Heart left ventricle (tissue), 16 donors: ENCODE measurements around the gene GPRASP2. TPM values are rescaled to one million over a fixed set of nuclear protein-coding genes. Genes with fewer than 3 reads are reported as not detected.
"Not testable (repeated sequence)": the region's sequence is repeated elsewhere in the genome, so short reads cannot be mapped to it uniquely, and the experiment has no call there.

Experiments
- ATAC-seq, 4 donors: fragments of 200-7000 bp; cut with Tn5 transposase; one replicate each; pipeline ENCODE4 v1.9.1; 2020 to 2022; ENCODE audit warnings: moderate library complexity in 4 of 4, mild to moderate bottlenecking in 3 of 4, moderate number of reproducible peaks in 1 of 4
- DNase-seq, 5 donors: peaks; one replicate each; pipeline ENCODE4 v3.0.0-alpha.2; 2020
- H3K27ac ChIP-seq, 12 donors: fragments of 200-600 bp; sonication (generic) in 4 of 12; one replicate each; pipeline versions ENCODE4 v1.5.0 to v1.8.0; 2016 to 2022; ENCODE audit warnings: mild to moderate bottlenecking in 2 of 12
- H3K27me3 ChIP-seq, 9 donors: fragments of 200-600 bp; sonication (generic) in 2 of 9; one replicate each; pipeline versions ENCODE4 v1.5.1 to v1.8.0; 2016 to 2022; ENCODE audit warnings: mild to moderate bottlenecking in 3 of 9
- H3K36me3 ChIP-seq, 9 donors: fragments of 200-600 bp; sonication (generic) in 2 of 9; one replicate each; pipeline versions ENCODE4 v1.5.0 to v1.8.0; 2018 to 2022; ENCODE audit warnings: mild to moderate bottlenecking in 2 of 9
- H3K4me1 ChIP-seq, 12 donors: fragments of 200-600 bp; sonication (generic) in 4 of 12; one replicate each; pipeline versions ENCODE4 v1.5.0 to v1.8.0; 2016 to 2022; ENCODE audit warnings: mild to moderate bottlenecking in 3 of 12
- H3K4me3 ChIP-seq, 12 donors: fragments of 200-600 bp; sonication (generic) in 4 of 12; one replicate each; pipeline versions ENCODE4 v1.5.0 to v1.8.0; 2017 to 2022; ENCODE audit warnings: mild to moderate bottlenecking in 9 of 12, moderate library complexity in 4 of 12
- H3K9me3 ChIP-seq, 12 donors: fragments of 200-600 bp; sonication (generic) in 4 of 12; one replicate each; pipeline versions ENCODE4 v1.5.0 to v1.8.0; 2016 to 2022; ENCODE audit warnings: mild to moderate bottlenecking in 1 of 12
- POLR2A ChIP-seq, 2 donors: fragments of 450-650 bp; IDR thresholded peaks; one replicate each; pipeline ENCODE4 v1.6.1; 2017; ENCODE audit warnings: antibody characterized with exemption in 2 of 2, mild to moderate bottlenecking in 2 of 2, moderate library complexity in 2 of 2
- WGBS, 4 donors: extraction: QIAGEN DNeasy Blood & Tissue Kit in 2 of 4; methylation state at CpG; one replicate each; pipeline versions ENCODE4 v1.1.5 to v1.1.7; 2013 to 2018; 5-methylcytosine and 5-hydroxymethylcytosine counted together
- intact Hi-C, 10 donors: fragments of 100-400 bp; cut with DNase I; formaldehyde crosslinking; loops; one replicate each; pipeline versions ENCODE4 v1.11.1 to v1.14.2; 2022
- long read RNA-seq, 3 donors: library from polyadenylated mRNA; unstranded; transcript quantifications; one replicate each; pipeline ENCODE4 v2.0.0, GENCODE V29; 2020 to 2021
- polyA plus RNA-seq, 2 donors: library from polyadenylated mRNA; stranded (reverse); fragments of 200-250 nt; gene quantifications; one replicate each; pipeline ENCODE4 v1.2.3, GENCODE V29; 2013
- total RNA-seq, 9 donors: library from RNA; depleted of rRNA in 2 of 9; stranded (reverse); fragments of >200 nt in 2 of 9; fragmentation: NEBNext Ultra II Directional in 3 of 9; extraction: Animal tissue kit (Norgen Biotek cat#: 25700) in 3 of 9; gene quantifications; one replicate each; pipeline versions ENCODE4 v1.1.0 to v1.2.4, GENCODE V29; 2016 to 2023
- TF ChIP-seq, protein P1 (sequence below), 12 donors: fragments of 200-600 bp; sonication (generic) in 4 of 12; IDR thresholded peaks; one replicate each; pipeline versions ENCODE4 v1.5.0 to v1.8.0; 2018 to 2022; ENCODE audit warnings: antibody characterized with exemption in 12 of 12, mild to moderate bottlenecking in 5 of 12
- donor health status: ischemic (EF 13 %, LVEDD 7.1; RV severe dilation, severe dysfunction).
- donor health status: healthy with polysubstance abuse.
- donor health status: DM: no; HTN: yes; CAD: no.
- donor health status: DM: no; HTN: no; CAD: no.
- donor health status: ischemic (EF 25% LVEDD 6.9; RV normal size, moderate dysfunction).
- donor health status: ischemic (EF 25% LVEDD 5.7; RV mildly dilated, moderate dysfunction).
- donor health status: healthy.
- donor health status: DM: yes; HTN: yes; CAD: no.
- donor health status: ischemic (EF 35%, LVEDD 5.7; RV mildly dilated, moderate dysfunction).
- donor health status: nonischemic (EF 11% LVEDD 7.7; RV severe dilation, severe dysfunction).
- donor health status: DM: yes; HTN: yes; CAD: no.
- donor health status: PGD.
- donor health status: ischemic (EF 29% LVEDD 5.4; RV normal size, mild dysfunction).
- donor health status: nonischemic (EF 23%, LVEDD 6.1; RV moderate dilation, normal function).

The GPRASP2 gene
- total RNA-seq, result 10 to 100 TPM in 7 of 9 donors, 1 to 10 TPM in 2; 7.5 to 19.6 (median 14.2) TPM
- 1 to 10 TPM; 4.3 to 7.7 TPM for polyA plus RNA-seq
- long read RNA-seq, donor 1, transcript GPRASP2-202 (5 exons, 581 nt), result major isoform, 14 of 66 reads
- long read RNA-seq, donor 1, partial matches to known transcripts, result 13 of 66 reads
- long read RNA-seq, donor 1, other reads (novel, unspliced or antisense), result 39 of 66 reads
- long read RNA-seq, donor 2, transcript GPRASP2-202 (5 exons, 581 nt), result major isoform, 25 of 36 reads
- long read RNA-seq, donor 2, partial matches to known transcripts, result 1 of 36 reads
- long read RNA-seq, donor 2, other reads (novel, unspliced or antisense), result 9 of 36 reads
- long read RNA-seq, donor 3, transcript GPRASP2-202 (5 exons, 581 nt), result major isoform, 6 of 35 reads
- long read RNA-seq, donor 3, partial matches to known transcripts, result 7 of 35 reads
- long read RNA-seq, donor 3, other reads (novel, unspliced or antisense), result 21 of 35 reads

- H3K4me3 ChIP-seq, result peak within 1 kb of the TSS; percentile 48 to 93 (median 68)
- TF ChIP-seq, protein P1, sequence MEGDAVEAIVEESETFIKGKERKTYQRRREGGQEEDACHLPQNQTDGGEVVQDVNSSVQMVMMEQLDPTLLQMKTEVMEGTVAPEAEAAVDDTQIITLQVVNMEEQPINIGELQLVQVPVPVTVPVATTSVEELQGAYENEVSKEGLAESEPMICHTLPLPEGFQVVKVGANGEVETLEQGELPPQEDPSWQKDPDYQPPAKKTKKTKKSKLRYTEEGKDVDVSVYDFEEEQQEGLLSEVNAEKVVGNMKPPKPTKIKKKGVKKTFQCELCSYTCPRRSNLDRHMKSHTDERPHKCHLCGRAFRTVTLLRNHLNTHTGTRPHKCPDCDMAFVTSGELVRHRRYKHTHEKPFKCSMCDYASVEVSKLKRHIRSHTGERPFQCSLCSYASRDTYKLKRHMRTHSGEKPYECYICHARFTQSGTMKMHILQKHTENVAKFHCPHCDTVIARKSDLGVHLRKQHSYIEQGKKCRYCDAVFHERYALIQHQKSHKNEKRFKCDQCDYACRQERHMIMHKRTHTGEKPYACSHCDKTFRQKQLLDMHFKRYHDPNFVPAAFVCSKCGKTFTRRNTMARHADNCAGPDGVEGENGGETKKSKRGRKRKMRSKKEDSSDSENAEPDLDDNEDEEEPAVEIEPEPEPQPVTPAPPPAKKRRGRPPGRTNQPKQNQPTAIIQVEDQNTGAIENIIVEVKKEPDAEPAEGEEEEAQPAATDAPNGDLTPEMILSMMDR (IDR thresholded peaks at IDR 0.05), result no peak
- no peak for TF ChIP-seq POLR2A (IDR thresholded peaks at IDR 0.05)
- H3K27ac ChIP-seq, result peak within 1 kb of the TSS; percentile 52 to 92 (median 81)
- peaks cover 0 to 21% (median 0%) of the 10 kb centered on the region in 9 donors for H3K27me3 ChIP-seq
- ATAC-seq, result peak; percentile 65 to 92 (median 85)
- H3K4me1 ChIP-seq, result peaks cover 0 to 5% (median 0%) of the 10 kb centered on the region in 12 donors
- no peaks in the 10 kb centered on the region for H3K9me3 ChIP-seq
- peak; percentile 35 to 77 (median 57) for DNase-seq
- intact Hi-C loops, result loop anchor here in 6 of 10 donors (2.0 to 10.0 kb wide), 5 partner anchors 58 to 114 kb away; partner anchors contain the start of genes GPRASP1 (in 6 of the 6) and ARMCX5 (in 1 of the 6)
- H3K36me3 ChIP-seq, result peaks cover 0 to 9% (median 0%) of the 10 kb centered on the region in 9 donors
- WGBS, 4 donors, result 1 to 40% (median 13%) methylated on average over 31 to 68 of the region's 68 CpGs
These were observed at the start of gene GPRASP2 for GRCh38 chrX:102712216-102712966. GPRASP2 (plus strand) TSS chrX:102712448; CDS start chrX:102714870, 2,422 bp downstream.

DNA sequence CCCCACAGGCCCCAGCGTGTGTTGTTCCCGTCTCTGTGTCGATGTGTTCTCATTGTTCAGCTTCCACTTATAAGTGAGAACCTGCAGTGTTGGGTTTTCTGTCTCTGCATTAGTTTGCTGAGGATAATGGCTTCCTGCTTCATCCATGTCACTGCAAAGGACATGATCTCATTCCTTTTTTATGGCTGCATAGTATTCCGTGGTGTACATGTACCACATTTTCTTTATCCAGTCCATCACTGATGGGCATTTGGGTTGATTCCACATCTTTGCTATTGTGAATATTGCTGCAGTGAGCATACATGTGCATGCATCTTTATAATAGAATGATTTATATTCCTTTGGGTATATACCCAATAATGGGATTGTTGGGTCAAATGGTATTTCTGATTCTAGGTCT lies 48.4 kb upstream of the GPRASP2 start:
- H3K27ac ChIP-seq, ATAC-seq, H3K36me3 ChIP-seq, DNase-seq, H3K4me3 ChIP-seq, intact Hi-C loops, H3K27me3 ChIP-seq: not testable (repeated sequence)
- Histone ChIP-seq H3K9me3 (peaks cover 0 to 30% (median 0%) of the 10 kb centered on the region in 12 donors), H3K4me1 (peaks cover 0 to 12% (median 0%) of the 10 kb centered on the region in 12 donors)
- 85 to 100% (median 96%) methylated on average over 4 of the region's 4 CpGs for WGBS, 4 donors

DNA sequence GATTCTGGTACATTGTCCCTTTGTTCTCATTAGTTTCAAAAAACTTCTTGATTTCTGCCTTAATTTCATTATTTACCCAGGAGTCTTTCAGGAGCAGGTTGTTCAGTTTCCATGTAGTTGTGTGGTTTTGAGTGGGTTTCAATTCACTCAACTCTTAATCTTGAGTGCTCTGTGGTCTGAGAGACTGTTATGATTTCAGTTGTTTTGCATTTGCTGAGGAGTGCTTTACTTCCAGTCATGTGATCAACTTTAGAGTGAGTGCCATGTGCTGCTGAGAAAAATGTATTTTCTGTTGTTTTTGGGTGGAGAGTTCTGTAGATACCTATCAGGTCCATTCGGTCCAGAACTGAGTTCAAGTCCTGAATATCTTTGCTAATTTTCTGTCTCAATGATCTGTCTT lies 45.2 kb upstream of the GPRASP2 start:
- WGBS, 4 donors, result 81 to 97% (median 89%) methylated on average over 1 of the region's 1 CpG
- H3K4me1 ChIP-seq, H3K36me3 ChIP-seq, H3K27ac ChIP-seq, H3K4me3 ChIP-seq, DNase-seq, H3K27me3 ChIP-seq, ATAC-seq, intact Hi-C loops: not testable (repeated sequence)
- H3K9me3 ChIP-seq, result peaks cover 0 to 30% (median 0%) of the 10 kb centered on the region in 12 donors

GRCh38 chrX:102669526-102669925 lies 42.7 kb upstream of the GPRASP2 start:
- H3K36me3 ChIP-seq, result no peaks in the 10 kb centered on the region
- H3K4me1 ChIP-seq, result peaks cover 0 to 3% (median 0%) of the 10 kb centered on the region in 12 donors
- no peak overlapping the region for H3K27ac ChIP-seq
- no peak for ATAC-seq
- no peak overlapping the region for H3K4me3 ChIP-seq
- no peaks in the 10 kb centered on the region for H3K27me3 ChIP-seq
- no peak for TF ChIP-seq POLR2A (IDR thresholded peaks at IDR 0.05)
- TF ChIP-seq, protein P1 (IDR thresholded peaks at IDR 0.05), result no peak
- no peak for DNase-seq
- intact Hi-C loops, result no loop called here
- H3K9me3 ChIP-seq, result peaks cover 0 to 20% (median 0%) of the 10 kb centered on the region in 12 donors
- WGBS, 4 donors, result 82 to 96% (median 90%) methylated on average over 3 to 4 of the region's 4 CpGs

DNA sequence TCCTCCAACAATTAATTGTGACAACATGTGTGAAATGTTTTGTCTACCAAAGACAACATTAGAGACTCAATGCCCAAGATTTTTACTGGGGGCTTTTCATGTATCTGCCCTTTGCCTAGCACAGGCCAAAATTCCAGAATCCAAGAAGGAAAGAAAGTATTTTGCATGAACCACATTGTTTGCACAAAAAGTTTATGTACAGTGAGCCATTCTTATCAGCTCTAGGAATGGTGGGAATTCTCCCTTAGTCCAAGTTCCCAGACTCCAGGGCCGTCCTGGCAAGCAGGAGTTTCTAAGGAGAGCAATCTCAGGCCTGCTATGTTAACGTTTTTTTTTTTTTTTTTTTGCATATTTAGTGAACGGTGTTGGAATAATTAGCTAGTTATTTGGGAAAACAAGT lies 39.4 kb upstream of the GPRASP2 start:
- DNase-seq, result no peak
- Histone ChIP-seq H3K4me1 (peaks cover 0 to 3% (median 0%) of the 10 kb centered on the region in 12 donors), H3K9me3 (peaks cover 0 to 4% (median 0%) of the 10 kb centered on the region in 12 donors), H3K27me3 (no peaks in the 10 kb centered on the region), H3K4me3 (no peak overlapping the region), H3K27ac (no peak overlapping the region), H3K36me3 (no peaks in the 10 kb centered on the region)
- TF ChIP-seq, protein P1 (IDR thresholded peaks at IDR 0.05), result no peak
- no peak for TF ChIP-seq POLR2A (IDR thresholded peaks at IDR 0.05)
- intact Hi-C loops, result no loop called here
- ATAC-seq, result peak in 1 of 4 donors; percentile 41
- WGBS, 4 donors, result 21 to 31% (median 26%) methylated on average over 3 of the region's 3 CpGs

DNA sequence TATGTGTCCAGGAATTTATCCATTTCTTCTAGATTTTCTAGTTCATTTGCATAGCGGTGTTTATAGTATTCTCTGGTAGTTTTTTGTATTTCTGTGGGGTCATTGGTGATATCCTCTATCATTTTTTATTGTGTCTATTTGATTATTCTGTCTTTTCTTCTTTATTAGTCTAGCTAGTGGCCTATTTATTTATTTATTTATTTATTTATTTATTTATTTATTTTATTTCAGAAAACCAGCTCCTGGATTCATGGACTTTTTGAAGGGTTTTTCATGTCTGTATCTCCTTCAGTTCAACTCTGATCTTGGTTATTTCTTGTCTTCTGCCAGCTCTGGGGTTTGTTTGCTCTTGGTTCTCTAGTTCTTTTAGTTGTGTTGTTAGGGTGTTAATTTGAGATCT lies 34.8 kb upstream of the GPRASP2 start:
- H3K27ac ChIP-seq, H3K27me3 ChIP-seq, intact Hi-C loops, DNase-seq, ATAC-seq, H3K4me1 ChIP-seq, H3K4me3 ChIP-seq, H3K36me3 ChIP-seq: not testable (repeated sequence)
- H3K9me3 ChIP-seq, result peaks cover 0 to 23% (median 9%) of the 10 kb centered on the region in 12 donors
- WGBS, 4 donors, result 67 to 97% (median 86%) methylated on average over 1 of the region's 1 CpG
